GM12891 (cell line): Measurements from ENCODE around the gene CNTNAP5.

Experiments used
- PAX5 ChIP-seq: IDR thresholded peaks from 2 replicates; pipeline ENCODE4 v1.6.1; 2011; ENCODE audit warnings: low read length, moderate library complexity, mild to moderate bottlenecking; ENCODE audit not compliant: insufficient read depth, severe bottlenecking
- POLR2A ChIP-seq: IDR thresholded peaks from 2 replicates; pipeline ENCODE4 v1.6.1; 2011; ENCODE audit warnings: low read depth, low read length, control low read depth
- POLR2AphosphoS5 ChIP-seq: IDR thresholded peaks from 2 replicates; pipeline ENCODE4 v1.6.1; 2011; ENCODE audit warnings: low read depth, low read length, control low read depth
- SPI1 ChIP-seq: IDR thresholded peaks from 2 replicates; pipeline ENCODE4 v1.6.1; 2011; ENCODE audit warnings: low read depth, low read length, control low read depth
- TAF1 ChIP-seq: IDR thresholded peaks from 2 replicates; pipeline ENCODE4 v1.6.1; 2011; ENCODE audit warnings: low read depth, low read length, control low read depth

DNA sequence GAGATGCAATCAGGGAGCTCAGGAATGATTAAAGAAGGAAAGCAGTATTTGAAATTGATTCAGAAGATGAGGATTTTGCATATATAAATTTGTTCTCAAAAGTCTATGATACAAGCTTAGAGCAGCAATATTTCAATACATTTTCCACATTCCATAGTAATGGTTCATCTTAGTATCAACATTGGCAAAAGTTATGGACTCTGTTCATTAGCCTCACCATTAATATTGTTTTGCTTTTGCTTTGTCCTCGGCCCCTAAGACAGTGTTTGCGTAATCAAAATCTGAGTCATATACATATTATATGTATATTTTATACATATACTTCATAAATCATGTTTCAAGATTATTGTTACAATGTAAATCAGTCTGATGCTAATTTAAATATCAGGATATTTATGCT lies 176.6 kb downstream of the CNTNAP5 start:
- TF ChIP-seq POLR2AphosphoS5 (no peak), POLR2A (no peak), TAF1 (no peak), SPI1 (no peak), PAX5 (no peak)
